Measurements from ENCODE around the gene CNEP1R1. TPM values are rescaled to one million over a fixed set of nuclear protein-coding genes. Genes with fewer than 3 reads are reported as not detected.

The CNEP1R1 gene
- total RNA-seq, 1 experiment from 2014 or later, result 13.8 TPM

DNA sequence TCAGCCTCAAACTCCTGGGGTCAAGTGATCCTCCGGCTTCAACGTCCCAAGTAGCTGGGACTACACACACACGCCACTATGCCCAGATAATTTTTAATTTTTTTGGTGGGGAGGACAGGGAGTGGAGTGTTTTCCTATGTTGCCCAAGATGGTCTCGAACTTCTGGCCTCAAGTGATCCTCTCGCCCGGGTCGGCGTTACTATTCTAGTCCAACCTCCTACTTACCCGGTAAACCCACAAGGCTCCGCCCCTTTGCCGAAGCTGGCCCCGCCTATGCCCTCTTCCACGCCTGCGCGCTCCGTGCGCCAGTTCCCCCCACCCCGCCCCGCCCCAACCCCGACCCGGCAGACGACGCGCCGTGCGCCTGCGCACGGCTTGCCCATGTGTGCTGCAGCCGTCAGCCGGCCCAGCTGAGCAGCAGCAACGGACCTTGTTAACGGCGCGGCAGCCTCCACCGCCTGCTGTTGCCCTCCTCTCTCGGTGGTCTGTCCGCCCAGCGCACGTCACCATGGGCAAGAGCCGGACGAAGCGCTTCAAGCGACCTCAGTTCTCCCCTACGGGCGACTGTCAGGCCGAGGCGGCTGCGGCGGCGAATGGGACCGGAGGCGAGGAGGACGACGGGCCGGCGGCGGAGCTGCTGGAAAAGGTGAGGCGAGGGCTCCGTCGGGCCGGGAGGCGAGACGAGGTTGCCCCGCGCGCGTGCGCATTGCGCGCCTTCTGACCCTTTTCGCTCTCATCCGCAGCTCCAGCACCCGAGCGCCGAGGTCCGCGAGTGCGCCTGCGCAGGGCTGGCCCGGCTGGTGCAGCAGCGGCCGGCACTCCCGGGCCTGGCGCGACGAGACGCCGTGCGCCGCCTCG is 40.8 kb downstream of the CNEP1R1 start, which contains the start of gene HEATR3 (continued):
- TF ChIP-seq CREB1 (CRISPR knock-in tag; IDR thresholded peaks at IDR 0.05) (no peak), FOXP1 (CRISPR knock-in tag; IDR thresholded peaks at IDR 0.05; ENCODE audit: borderline replicate concordance) (0 out of 2 replicates have a peak, but pooled peaks have one; percentile 69), CREM (CRISPR knock-in tag; IDR thresholded peaks at IDR 0.05) (peak; percentile 44; the same call in 1 of the 2 replicates), NFYB (CRISPR knock-in tag; conservative IDR thresholded peaks at IDR 0.05; ENCODE audit: low read depth) (no peak), ESRRA (CRISPR knock-in tag; IDR thresholded peaks at IDR 0.05; ENCODE audit: borderline replicate concordance) (no peak; the same call in 1 of the 2 replicates), MXD4 (CRISPR knock-in tag; IDR thresholded peaks at IDR 0.05; ENCODE audit: borderline replicate concordance) (no peak), TP53 (CRISPR knock-in tag; IDR thresholded peaks at IDR 0.05) (no peak; the same call in 1 of the 2 replicates), GABPB1 (CRISPR knock-in tag; IDR thresholded peaks at IDR 0.05) (peak; percentile 64), IRF2 (CRISPR knock-in tag; IDR thresholded peaks at IDR 0.05; ENCODE audit: borderline replicate concordance, low read depth) (no peak), ZNF396 (CRISPR knock-in tag; IDR thresholded peaks at IDR 0.05; ENCODE audit: borderline replicate concordance) (no peak), FOXJ3 (CRISPR knock-in tag; IDR thresholded peaks at IDR 0.05; ENCODE audit: borderline replicate concordance) (no peak)
- TF ChIP-seq, protein P1, sequence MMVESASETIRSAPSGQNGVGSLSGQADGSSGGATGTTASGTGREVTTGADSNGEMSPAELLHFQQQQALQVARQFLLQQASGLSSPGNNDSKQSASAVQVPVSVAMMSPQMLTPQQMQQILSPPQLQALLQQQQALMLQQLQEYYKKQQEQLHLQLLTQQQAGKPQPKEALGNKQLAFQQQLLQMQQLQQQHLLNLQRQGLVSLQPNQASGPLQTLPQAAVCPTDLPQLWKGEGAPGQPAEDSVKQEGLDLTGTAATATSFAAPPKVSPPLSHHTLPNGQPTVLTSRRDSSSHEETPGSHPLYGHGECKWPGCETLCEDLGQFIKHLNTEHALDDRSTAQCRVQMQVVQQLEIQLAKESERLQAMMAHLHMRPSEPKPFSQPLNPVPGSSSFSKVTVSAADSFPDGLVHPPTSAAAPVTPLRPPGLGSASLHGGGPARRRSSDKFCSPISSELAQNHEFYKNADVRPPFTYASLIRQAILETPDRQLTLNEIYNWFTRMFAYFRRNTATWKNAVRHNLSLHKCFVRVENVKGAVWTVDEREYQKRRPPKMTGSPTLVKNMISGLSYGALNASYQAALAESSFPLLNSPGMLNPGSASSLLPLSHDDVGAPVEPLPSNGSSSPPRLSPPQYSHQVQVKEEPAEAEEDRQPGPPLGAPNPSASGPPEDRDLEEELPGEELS (CRISPR knock-in tag; IDR thresholded peaks at IDR 0.05), result no peak
- TF ChIP-seq, protein P2, sequence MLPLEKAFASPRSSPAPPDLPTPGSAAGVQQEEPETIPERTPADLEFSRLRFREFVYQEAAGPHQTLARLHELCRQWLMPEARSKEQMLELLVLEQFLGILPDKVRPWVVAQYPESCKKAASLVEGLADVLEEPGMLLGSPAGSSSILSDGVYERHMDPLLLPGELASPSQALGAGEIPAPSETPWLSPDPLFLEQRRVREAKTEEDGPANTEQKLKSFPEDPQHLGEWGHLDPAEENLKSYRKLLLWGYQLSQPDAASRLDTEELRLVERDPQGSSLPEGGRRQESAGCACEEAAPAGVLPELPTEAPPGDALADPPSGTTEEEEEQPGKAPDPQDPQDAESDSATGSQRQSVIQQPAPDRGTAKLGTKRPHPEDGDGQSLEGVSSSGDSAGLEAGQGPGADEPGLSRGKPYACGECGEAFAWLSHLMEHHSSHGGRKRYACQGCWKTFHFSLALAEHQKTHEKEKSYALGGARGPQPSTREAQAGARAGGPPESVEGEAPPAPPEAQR (CRISPR knock-in tag; IDR thresholded peaks at IDR 0.05), result no peak
- TF ChIP-seq, protein P3, sequence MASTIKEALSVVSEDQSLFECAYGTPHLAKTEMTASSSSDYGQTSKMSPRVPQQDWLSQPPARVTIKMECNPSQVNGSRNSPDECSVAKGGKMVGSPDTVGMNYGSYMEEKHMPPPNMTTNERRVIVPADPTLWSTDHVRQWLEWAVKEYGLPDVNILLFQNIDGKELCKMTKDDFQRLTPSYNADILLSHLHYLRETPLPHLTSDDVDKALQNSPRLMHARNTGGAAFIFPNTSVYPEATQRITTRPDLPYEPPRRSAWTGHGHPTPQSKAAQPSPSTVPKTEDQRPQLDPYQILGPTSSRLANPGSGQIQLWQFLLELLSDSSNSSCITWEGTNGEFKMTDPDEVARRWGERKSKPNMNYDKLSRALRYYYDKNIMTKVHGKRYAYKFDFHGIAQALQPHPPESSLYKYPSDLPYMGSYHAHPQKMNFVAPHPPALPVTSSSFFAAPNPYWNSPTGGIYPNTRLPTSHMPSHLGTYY (CRISPR knock-in tag; IDR thresholded peaks at IDR 0.05), result no peak
- TF ChIP-seq, protein P4, sequence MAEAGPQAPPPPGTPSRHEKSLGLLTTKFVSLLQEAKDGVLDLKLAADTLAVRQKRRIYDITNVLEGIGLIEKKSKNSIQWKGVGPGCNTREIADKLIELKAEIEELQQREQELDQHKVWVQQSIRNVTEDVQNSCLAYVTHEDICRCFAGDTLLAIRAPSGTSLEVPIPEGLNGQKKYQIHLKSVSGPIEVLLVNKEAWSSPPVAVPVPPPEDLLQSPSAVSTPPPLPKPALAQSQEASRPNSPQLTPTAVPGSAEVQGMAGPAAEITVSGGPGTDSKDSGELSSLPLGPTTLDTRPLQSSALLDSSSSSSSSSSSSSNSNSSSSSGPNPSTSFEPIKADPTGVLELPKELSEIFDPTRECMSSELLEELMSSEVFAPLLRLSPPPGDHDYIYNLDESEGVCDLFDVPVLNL (CRISPR knock-in tag; IDR thresholded peaks at IDR 0.05; ENCODE audit: borderline replicate concordance, low read depth), result no peak
- TF ChIP-seq, protein P5, sequence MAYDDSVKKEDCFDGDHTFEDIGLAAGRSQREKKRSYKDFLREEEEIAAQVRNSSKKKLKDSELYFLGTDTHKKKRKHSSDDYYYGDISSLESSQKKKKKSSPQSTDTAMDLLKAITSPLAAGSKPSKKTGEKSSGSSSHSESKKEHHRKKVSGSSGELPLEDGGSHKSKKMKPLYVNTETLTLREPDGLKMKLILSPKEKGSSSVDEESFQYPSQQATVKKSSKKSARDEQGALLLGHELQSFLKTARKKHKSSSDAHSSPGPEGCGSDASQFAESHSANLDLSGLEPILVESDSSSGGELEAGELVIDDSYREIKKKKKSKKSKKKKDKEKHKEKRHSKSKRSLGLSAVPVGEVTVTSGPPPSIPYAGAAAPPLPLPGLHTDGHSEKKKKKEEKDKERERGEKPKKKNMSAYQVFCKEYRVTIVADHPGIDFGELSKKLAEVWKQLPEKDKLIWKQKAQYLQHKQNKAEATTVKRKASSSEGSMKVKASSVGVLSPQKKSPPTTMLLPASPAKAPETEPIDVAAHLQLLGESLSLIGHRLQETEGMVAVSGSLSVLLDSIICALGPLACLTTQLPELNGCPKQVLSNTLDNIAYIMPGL (CRISPR knock-in tag; IDR thresholded peaks at IDR 0.05), result peak; percentile 86
- TF ChIP-seq, protein P6, sequence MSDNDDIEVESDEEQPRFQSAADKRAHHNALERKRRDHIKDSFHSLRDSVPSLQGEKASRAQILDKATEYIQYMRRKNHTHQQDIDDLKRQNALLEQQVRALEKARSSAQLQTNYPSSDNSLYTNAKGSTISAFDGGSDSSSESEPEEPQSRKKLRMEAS (CRISPR knock-in tag; IDR thresholded peaks at IDR 0.05), result peak; percentile 89
- TF ChIP-seq, protein P7, sequence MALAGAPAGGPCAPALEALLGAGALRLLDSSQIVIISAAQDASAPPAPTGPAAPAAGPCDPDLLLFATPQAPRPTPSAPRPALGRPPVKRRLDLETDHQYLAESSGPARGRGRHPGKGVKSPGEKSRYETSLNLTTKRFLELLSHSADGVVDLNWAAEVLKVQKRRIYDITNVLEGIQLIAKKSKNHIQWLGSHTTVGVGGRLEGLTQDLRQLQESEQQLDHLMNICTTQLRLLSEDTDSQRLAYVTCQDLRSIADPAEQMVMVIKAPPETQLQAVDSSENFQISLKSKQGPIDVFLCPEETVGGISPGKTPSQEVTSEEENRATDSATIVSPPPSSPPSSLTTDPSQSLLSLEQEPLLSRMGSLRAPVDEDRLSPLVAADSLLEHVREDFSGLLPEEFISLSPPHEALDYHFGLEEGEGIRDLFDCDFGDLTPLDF (CRISPR knock-in tag; IDR thresholded peaks at IDR 0.05), result 0 out of 2 replicates have a peak, but pooled peaks have one; percentile 59
- TF ChIP-seq, protein P8, sequence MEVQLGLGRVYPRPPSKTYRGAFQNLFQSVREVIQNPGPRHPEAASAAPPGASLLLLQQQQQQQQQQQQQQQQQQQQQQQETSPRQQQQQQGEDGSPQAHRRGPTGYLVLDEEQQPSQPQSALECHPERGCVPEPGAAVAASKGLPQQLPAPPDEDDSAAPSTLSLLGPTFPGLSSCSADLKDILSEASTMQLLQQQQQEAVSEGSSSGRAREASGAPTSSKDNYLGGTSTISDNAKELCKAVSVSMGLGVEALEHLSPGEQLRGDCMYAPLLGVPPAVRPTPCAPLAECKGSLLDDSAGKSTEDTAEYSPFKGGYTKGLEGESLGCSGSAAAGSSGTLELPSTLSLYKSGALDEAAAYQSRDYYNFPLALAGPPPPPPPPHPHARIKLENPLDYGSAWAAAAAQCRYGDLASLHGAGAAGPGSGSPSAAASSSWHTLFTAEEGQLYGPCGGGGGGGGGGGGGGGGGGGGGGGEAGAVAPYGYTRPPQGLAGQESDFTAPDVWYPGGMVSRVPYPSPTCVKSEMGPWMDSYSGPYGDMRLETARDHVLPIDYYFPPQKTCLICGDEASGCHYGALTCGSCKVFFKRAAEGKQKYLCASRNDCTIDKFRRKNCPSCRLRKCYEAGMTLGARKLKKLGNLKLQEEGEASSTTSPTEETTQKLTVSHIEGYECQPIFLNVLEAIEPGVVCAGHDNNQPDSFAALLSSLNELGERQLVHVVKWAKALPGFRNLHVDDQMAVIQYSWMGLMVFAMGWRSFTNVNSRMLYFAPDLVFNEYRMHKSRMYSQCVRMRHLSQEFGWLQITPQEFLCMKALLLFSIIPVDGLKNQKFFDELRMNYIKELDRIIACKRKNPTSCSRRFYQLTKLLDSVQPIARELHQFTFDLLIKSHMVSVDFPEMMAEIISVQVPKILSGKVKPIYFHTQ (CRISPR knock-in tag; IDR thresholded peaks at IDR 0.05), result no peak
- TF ChIP-seq, protein P9, sequence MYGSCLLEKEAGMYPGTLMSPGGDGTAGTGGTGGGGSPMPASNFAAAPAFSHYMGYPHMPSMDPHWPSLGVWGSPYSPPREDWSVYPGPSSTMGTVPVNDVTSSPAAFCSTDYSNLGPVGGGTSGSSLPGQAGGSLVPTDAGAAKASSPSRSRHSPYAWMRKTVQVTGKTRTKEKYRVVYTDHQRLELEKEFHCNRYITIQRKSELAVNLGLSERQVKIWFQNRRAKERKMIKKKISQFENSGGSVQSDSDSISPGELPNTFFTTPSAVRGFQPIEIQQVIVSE (CRISPR knock-in tag; IDR thresholded peaks at IDR 0.05; ENCODE audit: borderline replicate concordance), result no peak
- TF ChIP-seq, protein P10, sequence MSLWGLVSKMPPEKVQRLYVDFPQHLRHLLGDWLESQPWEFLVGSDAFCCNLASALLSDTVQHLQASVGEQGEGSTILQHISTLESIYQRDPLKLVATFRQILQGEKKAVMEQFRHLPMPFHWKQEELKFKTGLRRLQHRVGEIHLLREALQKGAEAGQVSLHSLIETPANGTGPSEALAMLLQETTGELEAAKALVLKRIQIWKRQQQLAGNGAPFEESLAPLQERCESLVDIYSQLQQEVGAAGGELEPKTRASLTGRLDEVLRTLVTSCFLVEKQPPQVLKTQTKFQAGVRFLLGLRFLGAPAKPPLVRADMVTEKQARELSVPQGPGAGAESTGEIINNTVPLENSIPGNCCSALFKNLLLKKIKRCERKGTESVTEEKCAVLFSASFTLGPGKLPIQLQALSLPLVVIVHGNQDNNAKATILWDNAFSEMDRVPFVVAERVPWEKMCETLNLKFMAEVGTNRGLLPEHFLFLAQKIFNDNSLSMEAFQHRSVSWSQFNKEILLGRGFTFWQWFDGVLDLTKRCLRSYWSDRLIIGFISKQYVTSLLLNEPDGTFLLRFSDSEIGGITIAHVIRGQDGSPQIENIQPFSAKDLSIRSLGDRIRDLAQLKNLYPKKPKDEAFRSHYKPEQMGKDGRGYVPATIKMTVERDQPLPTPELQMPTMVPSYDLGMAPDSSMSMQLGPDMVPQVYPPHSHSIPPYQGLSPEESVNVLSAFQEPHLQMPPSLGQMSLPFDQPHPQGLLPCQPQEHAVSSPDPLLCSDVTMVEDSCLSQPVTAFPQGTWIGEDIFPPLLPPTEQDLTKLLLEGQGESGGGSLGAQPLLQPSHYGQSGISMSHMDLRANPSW (CRISPR knock-in tag; conservative IDR thresholded peaks at IDR 0.05; ENCODE audit: low read depth), result no peak

Data from WTC11 (cell line).